Right forelimb (tissue), 1 donor: ENCODE data around the gene ARG2.
"Not testable (repeated sequence)": the region's sequence is repeated elsewhere in the genome, so short reads cannot be mapped to it uniquely, and the experiment has no call there.

Experiments used
- DNase-seq: peaks from one replicate; pipeline ENCODE4 v3.0.0-alpha.2; 2018

The ARG2 gene

DNA sequence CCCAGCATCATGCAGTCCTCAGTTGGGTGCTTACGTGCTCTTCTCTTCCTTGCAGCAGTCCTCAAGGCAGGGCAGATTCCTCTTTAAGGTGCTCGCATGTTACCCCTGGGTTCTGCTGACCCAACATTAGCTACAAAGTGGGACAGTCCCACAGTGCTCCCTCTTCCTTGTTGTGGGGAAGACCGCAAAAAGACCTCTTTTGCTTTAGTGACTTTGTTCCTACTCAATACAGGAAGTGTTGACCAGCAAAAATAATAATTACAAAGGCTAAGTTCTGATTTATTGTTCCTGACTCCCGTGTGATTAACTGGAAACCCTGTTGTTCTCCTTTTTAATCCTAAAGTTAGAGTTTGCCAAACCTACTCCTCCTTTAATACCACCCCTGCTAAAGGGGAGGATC is 33.4 kb upstream of the ARG2 start:
- no peak for DNase-seq

DNA sequence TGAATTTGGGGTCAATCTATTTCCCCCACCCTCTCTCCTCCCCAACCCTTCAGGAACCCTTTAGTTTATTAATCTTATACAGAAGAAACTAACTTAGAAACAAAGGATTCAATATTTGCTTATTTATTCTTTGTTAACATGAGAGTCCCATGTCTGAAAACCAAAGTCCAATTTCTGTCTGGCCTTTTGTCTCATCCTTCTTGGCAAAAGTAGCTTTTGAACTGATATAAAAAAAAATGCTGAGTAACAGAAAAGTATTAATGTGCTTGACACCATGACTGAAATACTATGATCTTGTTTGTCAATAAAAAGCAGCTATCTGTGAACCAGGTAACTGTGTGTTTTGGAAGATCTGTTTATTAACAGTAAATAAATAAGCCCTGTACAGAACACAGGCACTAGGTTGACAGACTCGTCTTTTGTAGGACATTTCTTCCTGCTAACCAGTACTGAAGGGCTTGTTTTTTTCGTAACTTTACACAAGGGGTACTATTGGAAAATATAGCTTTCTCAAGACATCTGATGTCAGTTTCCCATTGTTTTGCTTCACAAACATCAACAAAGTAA is 30.4 kb upstream of the ARG2 start:
- DNase-seq, result no peak

DNA sequence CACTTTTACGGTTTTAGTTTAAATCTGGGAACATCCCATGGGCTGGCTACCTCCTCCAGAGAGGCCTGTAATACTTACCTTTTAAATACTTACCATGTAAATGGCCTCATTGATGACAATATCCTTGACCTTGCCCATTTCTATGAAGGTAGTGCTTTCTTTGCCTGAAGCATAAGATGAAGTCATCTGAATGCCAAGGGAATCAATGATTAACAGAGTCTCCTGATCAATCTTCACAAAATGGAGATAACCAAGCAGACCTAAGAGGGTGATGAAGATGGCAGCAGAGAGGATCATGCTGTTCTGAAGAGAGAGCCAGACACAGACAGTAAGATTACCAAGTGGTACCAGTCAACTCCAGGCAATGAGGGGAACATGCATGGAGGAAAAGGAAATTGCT is 26.1 kb upstream of the ARG2 start:
- not testable (repeated sequence) for DNase-seq

DNA sequence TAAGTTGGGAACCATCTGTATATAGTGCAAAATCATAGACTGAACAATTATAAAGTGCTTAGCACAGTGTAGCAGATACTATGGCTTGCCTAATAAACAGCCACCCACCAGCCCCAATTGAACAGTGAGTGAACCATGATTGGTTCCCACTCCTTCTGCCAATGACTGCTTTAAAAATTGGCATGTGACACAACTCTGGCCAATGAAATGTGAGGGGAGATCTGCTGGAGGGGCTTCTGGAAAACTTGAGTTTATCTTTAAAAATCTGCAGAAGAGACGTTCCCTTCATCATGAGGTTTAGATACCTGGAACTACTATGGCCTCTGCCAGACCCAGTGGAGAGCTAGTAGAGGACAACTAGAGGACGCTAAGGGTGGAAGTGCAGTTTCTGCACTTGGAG is 24.3 kb upstream of the ARG2 start:
- DNase-seq, result no peak

DNA sequence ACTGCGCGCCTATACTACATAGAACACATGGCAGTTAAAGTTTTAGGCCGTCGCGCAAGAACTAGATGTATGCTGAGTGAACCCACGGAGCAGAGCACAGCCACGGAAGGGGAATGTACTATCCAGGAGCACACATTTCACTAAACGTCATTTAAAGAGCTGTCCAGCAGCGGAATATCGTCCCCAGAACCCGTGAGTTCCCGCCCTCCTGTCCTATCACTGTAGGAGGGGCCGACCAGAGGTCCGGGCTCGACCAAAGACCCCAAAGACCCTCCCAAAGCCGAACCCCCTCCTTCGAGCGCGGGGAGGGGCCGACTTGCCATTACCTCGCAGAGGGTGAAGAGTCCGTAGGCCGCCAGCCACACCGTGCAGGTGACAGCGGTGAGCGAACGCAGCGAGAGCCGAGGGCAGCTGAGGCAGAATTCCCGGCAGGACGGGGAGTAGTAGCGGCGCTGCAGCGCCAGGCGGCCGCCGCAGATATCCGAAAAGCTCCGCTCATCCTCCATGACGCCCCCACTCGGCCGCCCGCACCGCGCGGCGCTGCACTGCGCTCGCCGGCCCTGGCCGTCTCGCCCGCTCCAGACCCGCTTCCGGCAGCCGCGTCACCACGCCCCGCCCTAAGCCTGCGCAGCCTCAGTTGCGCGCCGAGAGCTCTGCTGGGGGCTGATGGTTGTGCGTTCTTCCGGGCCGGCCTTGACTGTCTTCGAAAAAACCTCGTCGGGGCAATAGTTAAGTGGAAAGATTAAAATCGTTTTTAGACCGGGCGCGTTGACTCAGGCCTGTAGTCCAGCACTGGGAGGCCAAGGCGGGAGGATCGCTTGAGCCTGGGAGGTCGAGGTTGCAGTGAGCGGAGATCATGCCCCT is 19.8 kb upstream of the ARG2 start, which contains the start of gene PIGH:
PIGH (minus strand) TSS at position 571 of the 864 bp plus-strand sequence; CDS start at position 506, 65 bp downstream.
- peak; percentile 94 for DNase-seq

DNA sequence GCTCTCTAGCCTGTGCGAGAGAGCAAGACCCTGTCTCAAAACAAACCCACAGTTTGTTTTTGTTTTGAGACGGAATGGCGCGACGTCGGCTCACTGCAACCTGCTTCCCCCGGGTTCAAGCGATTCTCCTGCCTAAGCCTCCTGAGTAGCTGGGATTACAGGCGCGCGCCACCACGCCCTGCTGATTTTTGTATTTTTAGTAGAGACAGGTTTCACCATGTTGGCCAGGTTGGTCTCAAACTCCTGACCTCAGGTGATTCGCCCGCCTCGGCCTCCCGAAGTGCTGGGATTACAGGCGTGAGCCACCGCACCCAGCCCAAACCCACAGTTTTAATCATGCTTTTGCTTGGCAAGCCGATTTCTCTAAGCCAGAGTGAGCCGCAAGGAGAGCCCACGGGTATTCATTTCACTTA is 19.2 kb upstream of the ARG2 start:
- DNase-seq, result not testable (repeated sequence)

DNA sequence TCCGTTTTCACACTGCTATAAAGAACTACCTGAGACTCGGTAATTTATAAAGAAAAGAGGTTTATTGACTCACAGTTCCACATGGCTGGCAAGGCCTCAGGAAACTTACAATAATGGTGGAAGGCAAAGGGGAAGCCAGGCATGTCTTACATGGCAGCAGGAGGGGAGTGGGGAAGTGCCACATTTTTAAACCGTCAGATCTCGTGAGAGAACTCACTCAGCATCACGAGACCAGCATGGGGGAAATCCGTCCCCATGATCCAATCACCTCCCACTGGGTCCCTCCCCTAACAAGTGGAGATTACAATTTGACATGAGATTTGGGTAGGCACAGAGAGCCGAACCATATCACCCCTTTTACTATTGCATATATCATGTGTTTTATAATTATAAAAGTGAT is 17.6 kb upstream of the ARG2 start:
- DNase-seq, result no peak

DNA sequence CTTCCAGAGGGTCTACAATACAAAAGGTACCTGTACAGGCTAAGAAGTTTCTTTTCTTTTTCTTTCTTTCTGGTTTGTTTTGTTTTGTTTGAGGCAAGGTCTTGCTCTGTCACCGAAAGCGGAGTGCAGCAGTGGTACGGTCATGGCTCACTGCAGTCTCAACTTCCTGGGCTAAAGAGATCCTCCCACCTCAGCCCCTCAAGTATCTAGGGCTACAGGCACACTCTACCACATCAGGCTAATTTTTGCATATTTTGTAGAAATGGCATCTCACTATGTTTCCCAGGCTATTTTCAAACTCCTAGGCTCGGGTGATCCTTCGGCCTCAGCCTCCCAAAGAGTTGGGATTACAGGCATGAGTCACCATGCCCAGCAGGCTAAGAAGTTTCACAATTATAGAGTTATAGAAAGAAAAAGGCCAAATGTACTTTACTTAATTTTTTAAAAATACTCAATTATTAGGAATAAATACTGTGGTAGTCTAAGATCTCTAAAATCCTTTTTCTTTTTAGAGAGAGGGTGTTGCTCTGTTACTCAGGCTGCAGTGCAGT is 16.6 kb upstream of the ARG2 start:
- DNase-seq, result no peak

DNA sequence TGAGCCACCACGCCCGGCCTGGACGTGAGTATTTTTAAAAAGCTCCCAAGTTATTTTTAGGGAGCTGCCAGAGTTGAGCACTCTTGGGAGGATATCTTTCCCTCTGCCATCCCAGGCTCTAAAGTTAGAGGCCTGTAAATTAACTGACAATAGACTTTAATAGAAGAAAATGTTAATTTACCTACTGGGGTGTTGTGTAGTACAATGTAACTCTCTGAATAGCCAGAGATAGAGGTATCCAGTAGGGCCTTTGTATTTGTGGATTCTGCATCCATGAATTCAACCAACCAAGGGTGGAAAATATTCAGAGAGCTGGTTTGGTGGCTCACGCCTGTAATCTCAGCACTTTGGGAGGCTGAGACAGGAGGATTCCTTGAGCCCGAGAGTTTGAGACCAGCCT is 12.1 kb upstream of the ARG2 start:
- DNase-seq, result no peak

DNA sequence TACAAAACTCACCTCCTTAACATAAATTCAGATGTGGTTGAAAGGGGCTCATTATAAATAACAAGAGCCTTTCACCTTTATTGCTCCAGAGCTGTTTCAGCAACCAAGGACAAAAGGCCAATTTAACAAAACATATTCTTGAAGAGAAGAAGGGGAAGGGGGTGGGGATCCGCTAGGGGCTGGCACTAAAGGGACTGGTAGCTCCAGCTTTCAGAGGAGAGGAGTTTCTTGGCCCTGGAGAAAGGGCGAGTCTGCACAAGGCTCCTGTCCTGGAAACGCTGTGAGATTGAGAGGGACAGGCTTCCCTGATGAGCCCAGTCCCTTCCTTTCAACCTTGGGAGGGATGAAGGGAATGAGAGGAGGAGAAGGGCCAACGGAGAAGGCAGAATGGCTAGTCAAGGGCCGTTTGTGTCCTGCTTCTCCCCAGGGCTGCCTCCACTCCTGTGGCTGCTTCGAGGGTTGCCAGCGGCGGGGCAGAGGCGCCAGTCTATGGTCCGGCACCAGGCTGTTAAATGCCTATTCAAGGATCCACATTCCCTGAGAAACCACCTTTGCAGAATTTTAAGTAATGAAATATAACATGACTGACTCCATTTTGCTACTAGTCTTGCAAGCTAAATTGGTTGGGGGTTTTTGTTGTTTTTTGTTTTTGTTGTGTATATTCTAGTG is 9.9 kb upstream of the ARG2 start:
- DNase-seq, result no peak

DNA sequence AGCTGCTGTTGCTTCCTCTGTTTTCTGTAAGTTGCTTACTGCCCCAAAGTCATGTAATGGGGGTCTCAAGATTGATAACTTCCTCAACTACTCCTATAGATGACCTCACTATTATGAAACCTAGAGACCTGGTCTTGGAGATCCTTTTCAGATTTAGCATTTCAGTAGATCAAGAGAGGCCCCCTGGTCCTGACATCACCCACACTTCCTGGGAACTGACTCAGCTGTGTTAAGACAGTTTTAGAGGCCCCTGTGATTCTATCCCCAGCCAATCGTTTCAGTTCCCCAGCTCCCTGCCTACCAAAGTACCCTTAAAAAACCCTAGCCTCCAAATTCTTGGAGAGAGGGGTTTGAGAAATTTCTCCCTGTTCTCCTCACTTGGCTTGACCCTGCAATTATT is 9.2 kb upstream of the ARG2 start:
- no peak for DNase-seq

DNA sequence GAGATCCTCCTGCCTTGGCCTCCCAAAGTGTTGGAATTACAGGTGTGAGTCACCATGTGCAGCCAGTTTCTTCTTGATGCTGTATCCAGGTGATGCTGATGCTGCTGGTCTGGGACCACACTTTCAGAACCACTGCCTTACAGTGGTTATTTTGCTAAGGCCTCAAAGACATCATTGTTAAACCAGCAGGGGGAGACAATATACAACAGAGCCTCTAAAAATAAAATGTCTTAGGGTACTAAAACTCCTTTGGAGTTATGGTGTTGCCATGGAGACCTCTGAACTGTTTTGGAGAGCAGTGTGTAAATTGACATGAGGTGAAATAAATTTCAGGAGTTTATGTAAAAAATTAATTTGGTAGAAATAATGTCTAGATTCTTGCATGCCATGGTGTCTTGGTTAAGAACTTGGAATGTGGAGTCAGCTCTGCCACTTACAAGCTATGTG is 1.1 kb upstream of the ARG2 start:
- no peak for DNase-seq

DNA sequence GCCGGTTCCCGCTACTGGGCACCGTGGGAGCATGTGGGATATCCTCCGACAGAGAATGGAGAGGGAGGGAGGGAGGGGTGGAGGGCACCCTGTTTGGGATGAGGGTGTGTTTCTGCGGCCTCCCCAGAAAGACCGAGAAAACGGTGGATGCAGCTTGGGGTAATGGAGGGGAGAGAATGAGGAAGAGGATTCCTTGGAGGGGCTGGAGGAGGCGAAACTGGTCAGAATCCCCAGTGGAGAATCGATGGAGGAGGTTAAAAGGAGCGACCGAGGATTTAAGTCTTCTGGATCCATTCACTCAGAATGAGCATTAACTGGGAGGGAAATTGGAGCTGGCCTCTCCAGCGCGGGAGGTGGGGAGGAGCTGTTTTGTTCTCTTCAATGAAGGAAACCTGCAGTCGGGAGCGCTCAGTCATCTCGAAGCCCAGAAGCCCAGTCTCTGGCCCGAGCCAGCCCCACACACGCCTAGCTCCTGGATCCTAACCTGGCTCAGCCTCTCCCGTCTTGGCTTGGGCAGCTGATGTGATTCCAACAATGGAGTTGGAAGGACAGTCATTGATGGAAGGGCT is 581 bp downstream of the ARG2 start:
- peak; percentile 49 for DNase-seq

DNA sequence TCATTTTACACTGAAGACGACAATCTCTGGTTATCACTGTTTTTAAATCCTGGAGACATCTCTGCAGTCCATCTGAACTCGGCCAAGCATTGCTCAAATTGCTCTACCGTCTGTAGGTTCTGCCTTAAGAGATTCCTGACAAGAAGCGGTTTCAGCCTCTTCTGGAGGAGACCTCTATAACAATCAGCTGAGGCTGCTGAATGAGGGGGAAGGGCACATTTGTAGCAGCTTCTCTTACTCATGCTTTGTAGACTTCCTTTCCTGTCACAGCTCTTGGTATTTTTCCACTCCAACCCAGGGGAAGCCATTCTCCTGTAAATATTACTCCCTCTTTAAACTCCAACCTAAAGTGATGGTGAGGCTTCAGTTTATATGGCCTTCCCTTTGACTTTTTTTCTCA is 3.0 kb downstream of the ARG2 start:
- no peak for DNase-seq

DNA sequence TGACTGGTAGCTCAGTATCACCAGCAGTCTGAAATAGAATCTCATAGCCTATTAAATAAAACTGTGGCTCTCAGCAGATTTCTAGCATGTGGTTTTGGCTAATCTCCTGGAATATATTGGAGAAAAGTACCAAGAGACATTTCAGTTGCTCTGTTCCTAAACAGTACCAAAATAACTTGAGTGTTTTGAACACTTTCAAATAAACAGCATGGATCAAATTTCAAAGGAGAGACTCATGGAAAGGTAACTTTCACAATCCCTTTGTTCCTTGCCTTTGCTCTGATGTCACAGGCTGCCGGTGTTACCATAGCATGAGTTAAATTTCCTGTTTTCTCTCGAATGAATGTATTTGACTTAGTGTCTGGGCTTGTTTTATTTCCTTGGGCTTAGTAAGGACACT is 3.4 kb downstream of the ARG2 start:
- DNase-seq, result no peak

DNA sequence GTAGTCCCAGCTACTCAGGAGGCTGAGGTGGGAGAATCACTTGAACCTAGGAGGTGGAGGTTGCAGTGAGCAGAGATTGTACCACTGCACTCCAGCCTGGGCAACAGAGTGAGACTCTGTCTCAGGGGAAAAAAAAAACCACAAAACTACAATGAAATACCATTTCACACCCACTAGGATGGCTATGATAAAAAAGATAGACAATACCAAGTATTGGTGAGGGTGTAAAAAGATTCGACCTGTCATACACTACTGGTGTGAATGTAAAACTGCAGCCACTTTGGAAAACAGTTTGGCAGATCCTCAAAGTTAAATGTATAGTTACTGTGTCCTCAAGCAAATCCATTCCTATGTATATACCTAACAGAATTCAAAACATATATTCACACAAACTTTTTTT is 6.4 kb downstream of the ARG2 start:
- DNase-seq, result not testable (repeated sequence)

DNA sequence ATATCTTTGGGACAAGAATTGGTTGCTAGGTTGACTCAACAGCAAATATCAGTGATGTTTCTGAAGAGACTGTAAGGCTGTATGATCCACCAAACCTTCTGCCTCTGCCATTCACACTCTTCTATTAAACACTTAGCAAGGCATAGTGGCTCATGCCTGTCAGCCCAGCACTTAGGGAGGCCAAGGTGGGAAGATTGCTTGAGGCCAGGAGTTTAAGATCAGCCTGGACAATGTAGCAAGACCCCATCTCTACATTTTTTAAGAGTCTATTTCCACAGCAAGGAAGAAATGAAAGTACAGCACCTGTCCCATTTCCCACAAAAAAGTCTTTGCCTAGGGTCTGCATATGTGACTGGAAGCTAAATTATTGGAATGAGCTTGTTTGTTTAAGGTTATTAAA is 7.8 kb downstream of the ARG2 start:
- DNase-seq, result no peak

DNA sequence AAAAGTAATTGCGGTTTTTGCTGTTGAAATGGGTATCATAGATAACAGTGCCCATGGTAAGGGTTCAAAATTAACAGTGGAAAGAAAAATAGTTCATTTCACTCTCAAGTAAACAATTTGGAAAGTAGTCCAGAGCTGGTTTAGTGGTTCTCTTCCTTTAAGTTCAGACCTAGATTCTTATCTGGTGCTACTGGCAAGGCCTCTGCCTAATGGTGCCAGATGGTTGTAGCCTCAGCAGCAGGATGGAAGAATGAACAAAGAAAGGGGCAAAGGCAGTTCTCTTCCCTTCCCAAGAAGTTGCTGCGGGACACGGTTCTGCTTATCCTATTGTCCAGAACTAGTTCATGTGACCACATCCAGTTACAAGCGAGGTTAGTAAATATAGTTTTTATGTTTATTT is 10.5 kb downstream of the ARG2 start:
- no peak for DNase-seq

DNA sequence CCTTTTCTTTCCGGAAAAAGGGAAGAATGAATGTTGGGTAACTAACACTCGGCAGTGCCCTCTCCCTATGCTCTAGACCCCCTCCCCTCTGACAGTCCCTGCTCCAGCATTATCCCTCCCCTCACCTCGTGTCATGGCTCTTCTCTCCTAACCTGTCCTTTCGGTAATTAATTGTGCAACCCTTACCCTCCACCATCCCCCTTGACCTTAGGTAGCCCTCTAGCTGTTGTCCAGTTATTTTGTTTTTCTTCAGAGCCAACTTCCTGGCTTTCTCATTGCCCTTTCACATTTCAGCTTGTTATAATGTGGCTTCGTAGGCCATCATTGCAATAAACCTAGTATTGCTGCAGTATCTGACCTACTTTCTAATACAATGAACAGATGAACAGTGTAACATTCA is 11.2 kb downstream of the ARG2 start:
- DNase-seq, result no peak

DNA sequence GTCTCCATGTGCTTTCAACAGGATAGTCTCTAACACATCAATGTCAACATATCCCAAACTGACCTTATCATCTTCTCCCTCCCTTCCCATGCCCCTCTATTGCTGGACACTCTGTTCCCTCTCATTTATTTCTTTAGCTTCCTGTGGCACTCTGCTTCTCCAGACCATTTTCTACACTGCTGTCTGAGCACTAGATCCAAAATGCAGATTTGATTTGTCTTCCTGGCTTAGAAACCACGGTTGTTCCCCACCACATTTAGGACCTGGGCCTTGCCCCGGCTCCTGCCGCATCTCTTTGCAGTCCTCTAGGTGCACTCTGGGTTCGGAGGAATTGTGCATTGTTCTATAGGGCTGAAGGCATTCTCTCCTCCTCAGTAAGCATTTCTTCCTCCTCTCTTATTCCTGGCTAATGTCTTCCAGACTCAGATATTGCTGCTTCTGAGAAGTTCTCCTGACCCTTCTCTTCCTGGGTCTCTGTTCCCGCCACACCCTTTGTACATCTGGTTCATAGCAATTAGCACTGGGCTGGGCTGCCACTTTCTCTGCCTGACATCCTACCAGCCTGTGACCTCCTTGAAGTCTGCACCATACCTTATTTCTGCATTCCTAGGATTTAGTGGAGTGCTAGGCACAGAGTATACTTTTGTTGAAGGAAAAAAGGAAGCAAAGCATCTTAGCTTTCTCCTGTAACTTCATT is 13.9 kb downstream of the ARG2 start:
- DNase-seq, result no peak

DNA sequence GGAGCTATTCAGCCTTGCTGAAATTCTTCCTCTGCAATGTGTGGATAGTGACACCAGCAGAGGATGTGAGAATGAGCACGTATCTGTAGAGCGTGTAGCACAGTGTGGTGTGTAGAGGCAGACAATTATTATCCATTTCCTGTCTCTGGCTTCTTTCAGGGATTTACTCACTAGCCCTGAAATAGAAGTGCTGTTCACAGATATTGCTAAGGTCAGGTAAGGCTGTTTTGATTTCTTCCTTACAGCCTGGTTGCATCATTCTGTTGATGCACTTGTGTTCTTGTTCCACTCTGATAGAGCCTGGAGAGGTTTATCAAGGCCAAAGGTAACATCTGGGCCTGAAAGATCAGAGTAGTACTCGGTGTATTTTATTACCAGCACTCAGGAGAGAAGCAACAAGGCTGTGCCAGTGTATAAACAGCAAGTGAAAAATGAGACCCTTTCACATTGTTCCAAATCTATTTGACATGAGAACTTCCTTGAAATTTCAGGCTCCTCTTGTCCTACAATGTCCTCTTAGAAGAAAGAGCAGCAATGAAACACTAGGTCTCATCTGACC is 16.7 kb downstream of the ARG2 start:
- DNase-seq, result no peak

DNA sequence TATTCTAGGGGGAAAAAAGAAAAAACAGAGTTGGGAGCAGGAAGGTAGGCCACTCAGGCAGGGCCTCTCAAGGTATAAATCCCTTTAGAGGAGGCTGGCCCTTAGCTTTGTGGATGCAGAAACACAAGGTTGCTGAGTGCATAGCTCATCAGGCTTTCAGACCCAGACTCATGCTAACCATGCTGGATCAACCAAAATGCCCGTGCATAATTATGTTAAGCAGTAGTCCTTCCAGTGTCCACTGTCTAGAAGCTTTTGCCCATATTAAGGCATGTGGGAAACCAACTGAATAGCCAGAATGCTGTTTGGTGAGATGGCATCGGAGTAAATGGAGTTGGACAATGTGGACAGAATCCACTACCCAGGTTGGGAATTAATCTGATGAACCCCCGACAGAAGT is 18.9 kb downstream of the ARG2 start:
- no peak for DNase-seq
